ENCODE results near the gene RNF220. TPM values are rescaled to one million over a fixed set of nuclear protein-coding genes. Genes with fewer than 3 reads are reported as not detected.
"Not testable (repeated sequence)": the region's sequence is repeated elsewhere in the genome, so short reads cannot be mapped to it uniquely, and the experiment has no call there.

The RNF220 gene
- total and polyA plus RNA-seq, 2 donors (not counting 3 experiments of a cell fraction or from before 2014, with no cell fraction given): 62.7 to 66.6 TPM

DNA sequence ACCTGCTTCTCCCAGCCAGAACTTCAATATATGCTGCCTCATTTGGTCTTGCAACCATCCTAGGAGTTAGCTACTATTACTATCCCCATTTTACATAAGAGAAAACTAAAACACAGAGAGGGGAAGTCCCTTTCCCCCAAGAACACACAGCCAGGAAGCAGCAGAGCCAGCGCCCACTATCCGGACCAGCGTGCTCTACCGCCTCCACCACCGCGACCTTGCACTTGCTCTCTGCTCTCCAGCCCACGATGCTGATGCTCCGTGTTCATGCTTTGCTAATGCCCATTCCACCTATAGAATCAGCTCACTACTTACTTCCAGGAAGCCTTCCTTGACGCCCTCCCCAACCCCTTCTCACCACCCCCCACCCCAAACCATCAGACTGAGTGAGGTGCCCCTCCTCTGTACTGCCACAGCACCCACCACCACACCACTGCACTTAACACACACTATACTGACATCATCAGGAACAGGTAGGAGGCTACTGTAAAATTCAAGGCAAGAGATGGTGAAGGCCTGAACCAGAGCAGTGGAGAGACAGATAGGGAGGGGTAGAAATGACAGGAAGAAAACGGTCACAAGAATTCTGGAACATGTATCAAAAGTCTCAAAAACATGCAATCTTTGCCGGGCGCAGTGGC lies 259.8 kb downstream of the RNF220 start:
- no peak for TF ChIP-seq POLR2AphosphoS5 (IDR thresholded peaks at IDR 0.05; ENCODE audit: insufficient read depth, low read depth, low read length)
- TF ChIP-seq, protein P1, sequence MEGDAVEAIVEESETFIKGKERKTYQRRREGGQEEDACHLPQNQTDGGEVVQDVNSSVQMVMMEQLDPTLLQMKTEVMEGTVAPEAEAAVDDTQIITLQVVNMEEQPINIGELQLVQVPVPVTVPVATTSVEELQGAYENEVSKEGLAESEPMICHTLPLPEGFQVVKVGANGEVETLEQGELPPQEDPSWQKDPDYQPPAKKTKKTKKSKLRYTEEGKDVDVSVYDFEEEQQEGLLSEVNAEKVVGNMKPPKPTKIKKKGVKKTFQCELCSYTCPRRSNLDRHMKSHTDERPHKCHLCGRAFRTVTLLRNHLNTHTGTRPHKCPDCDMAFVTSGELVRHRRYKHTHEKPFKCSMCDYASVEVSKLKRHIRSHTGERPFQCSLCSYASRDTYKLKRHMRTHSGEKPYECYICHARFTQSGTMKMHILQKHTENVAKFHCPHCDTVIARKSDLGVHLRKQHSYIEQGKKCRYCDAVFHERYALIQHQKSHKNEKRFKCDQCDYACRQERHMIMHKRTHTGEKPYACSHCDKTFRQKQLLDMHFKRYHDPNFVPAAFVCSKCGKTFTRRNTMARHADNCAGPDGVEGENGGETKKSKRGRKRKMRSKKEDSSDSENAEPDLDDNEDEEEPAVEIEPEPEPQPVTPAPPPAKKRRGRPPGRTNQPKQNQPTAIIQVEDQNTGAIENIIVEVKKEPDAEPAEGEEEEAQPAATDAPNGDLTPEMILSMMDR (IDR thresholded peaks at IDR 0.05; ENCODE audit: extremely low read depth in 1 of 2, insufficient read depth in 1 of 2, low read depth in 1 of 2, low read length in 2 of 2): no peak
- H3K27me3 ChIP-seq (ENCODE audit: control insufficient read depth in 2 of 2, insufficient read depth in 2 of 2, low read length in 2 of 2): no peaks in the 10 kb centered on the region
- H2AFZ ChIP-seq (ENCODE audit: low read depth, low read length): no peak overlapping the region
- H3K79me2 ChIP-seq (ENCODE audit: control insufficient read depth, insufficient read depth, low read length): no peaks in the 10 kb centered on the region
- FAIRE-seq: no peak
- no peaks in the 10 kb centered on the region for H4K20me1 ChIP-seq (replicated peaks; ENCODE audit: control insufficient read depth, extremely low read depth, insufficient read depth, low read length)
- no peaks in the 10 kb centered on the region for H3K36me3 ChIP-seq (ENCODE audit: control insufficient read depth in 2 of 2, extremely low read depth in 1 of 2, insufficient read depth in 2 of 2, low read length in 2 of 2)
- POLR2A ChIA-PET: interaction anchor here (1.0 kb wide), 1 partner anchor 9 kb away, joined by 5 read pairs; the partner anchor contains the start of genes ARMH1 and TMEM53
- no peak overlapping the region for H3K9ac ChIP-seq (replicated peaks; ENCODE audit: extremely low read depth, insufficient read depth, low read length)
- no peaks in the 10 kb centered on the region for H3K9me3 ChIP-seq (replicated peaks; ENCODE audit: control insufficient read depth, insufficient read depth, low read length)
- no TSS peak for BruUV-seq (replicated peaks)
- no peaks in the 10 kb centered on the region for H3K9me1 ChIP-seq (replicated peaks; ENCODE audit: control insufficient read depth, extremely low read depth, insufficient read depth, low read length)
- dilution Hi-C loops (cut with MboI; ENCODE audit: extremely low pct_ligation_motif_present, low sequenced_read_pairs) (no loop called here), intact Hi-C loops (cut with micrococcal nuclease) (no loop called here)
- DNase-seq (ENCODE audit: low read depth, low spot score): no peak
- no peak overlapping the region for H3K4me3 ChIP-seq (replicated peaks in 1 of 3; ENCODE audit: insufficient read depth in 1 of 3, low read depth in 1 of 3, low read length in 3 of 3)
- no peak overlapping the region for H3K27ac ChIP-seq (ENCODE audit: insufficient read depth, low read depth, low read length)
- H3K4me2 ChIP-seq (ENCODE audit: insufficient read depth, low read length): no peak overlapping the region
- H3K4me1 ChIP-seq (ENCODE audit: control insufficient read depth, extremely low read depth, insufficient read depth, low read length): no peaks in the 10 kb centered on the region
- CTCF ChIA-PET: interaction anchor here (1.0 to 3.6 kb wide), 2 partner anchors 9 to 12 kb away, joined by 6 to 18 read pairs; no protein-coding TSS in a partner anchor

DNA sequence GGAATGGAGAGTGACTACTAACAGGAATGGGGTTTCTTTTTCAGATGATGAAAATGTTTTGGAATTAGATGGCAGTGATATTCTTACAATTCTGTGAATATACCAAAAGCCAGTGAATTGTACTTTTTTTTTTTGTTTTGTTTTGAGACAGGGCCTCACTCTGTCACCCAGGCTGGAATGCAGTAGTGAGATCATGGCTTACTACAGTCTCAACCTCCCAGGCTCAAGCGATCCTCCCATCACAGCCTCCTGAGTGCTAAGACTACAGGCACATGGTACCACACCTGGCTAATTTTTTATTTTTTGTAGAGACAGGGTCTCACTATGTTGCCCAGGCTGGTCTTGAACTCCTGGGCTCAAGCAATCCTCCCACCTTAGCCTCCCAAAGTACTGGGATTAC lies 261.7 kb downstream of the RNF220 start:
- H3K36me3 ChIP-seq (ENCODE audit: control insufficient read depth in 2 of 2, extremely low read depth in 1 of 2, insufficient read depth in 2 of 2, low read length in 2 of 2); H2AFZ ChIP-seq (ENCODE audit: low read depth, low read length); H3K27ac ChIP-seq (ENCODE audit: insufficient read depth, low read depth, low read length); H3K4me2 ChIP-seq (ENCODE audit: insufficient read depth, low read length); H3K27me3 ChIP-seq (ENCODE audit: control insufficient read depth in 2 of 2, insufficient read depth in 2 of 2, low read length in 2 of 2); H3K9me1 ChIP-seq (replicated peaks; ENCODE audit: control insufficient read depth, extremely low read depth, insufficient read depth, low read length); POLR2A ChIA-PET; H3K9me3 ChIP-seq (replicated peaks; ENCODE audit: control insufficient read depth, insufficient read depth, low read length); H3K4me3 ChIP-seq (replicated peaks in 1 of 3; ENCODE audit: insufficient read depth in 1 of 3, low read depth in 1 of 3, low read length in 3 of 3); FAIRE-seq; intact Hi-C loops (cut with micrococcal nuclease); dilution Hi-C loops (cut with MboI; ENCODE audit: extremely low pct_ligation_motif_present, low sequenced_read_pairs); H4K20me1 ChIP-seq (replicated peaks; ENCODE audit: control insufficient read depth, extremely low read depth, insufficient read depth, low read length); H3K4me1 ChIP-seq (ENCODE audit: control insufficient read depth, extremely low read depth, insufficient read depth, low read length); H3K9ac ChIP-seq (replicated peaks; ENCODE audit: extremely low read depth, insufficient read depth, low read length); BruUV-seq (replicated peaks); H3K79me2 ChIP-seq (ENCODE audit: control insufficient read depth, insufficient read depth, low read length); DNase-seq (ENCODE audit: low read depth, low spot score); CTCF ChIA-PET: not testable (repeated sequence)
